Measurements from ENCODE around the gene RASSF7. TPM values are rescaled to one million over a fixed set of nuclear protein-coding genes. Genes with fewer than 3 reads are reported as not detected.

Gene RASSF7
- polyA plus RNA-seq, 2 of the 4 experiments (the other 2 are of a cell fraction) = 18.4 to 30.7 TPM

DNA sequence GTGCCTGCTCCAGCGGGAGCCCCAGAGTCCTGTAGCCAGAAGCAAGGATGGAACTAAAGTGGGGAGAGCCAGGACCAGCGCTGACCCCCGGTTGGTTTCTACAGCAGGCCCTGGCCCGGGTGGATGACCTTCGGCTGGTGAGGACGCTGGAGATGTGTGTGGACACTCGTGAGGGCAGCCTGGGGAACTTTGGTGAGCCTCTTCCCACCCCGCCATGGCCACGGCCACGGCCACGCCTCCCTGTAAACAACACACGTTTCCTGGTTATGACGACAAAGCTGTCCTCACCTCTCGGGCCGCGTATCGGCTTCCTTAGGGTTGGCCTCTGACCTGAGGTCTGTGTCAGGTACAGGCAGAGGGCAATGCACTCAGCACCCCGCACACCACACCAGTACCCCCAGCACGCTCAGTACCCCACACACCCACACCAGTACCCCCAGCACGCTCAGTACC, 19.3 kb upstream of the RASSF7 start:
- Histone ChIP-seq H3K4me3 (no peak overlapping the region), H3K27ac (no peak overlapping the region), H3K9me3 (no peaks in the 10 kb centered on the region), H3K4me1 (no peaks in the 10 kb centered on the region), H3K4me2 (no peak overlapping the region)
- ATAC-seq (no peak), DNase-seq (ENCODE audit: low read depth in 1 of 2, low spot score in 1 of 2) (no peak), FAIRE-seq (no peak)
- ChIA-PET CTCF (interaction anchor here (3.1 kb wide), 1 partner anchor 13 kb away, joined by 21 read pairs; no protein-coding TSS in a partner anchor), POLR2A (no interaction called here)
- WGBS (ENCODE audit: missing lambda C conversion rate) = 81% methylated on average over 19 of the region's 20 CpGs
- TF ChIP-seq TP53 (CRISPR knock-in tag; IDR thresholded peaks at IDR 0.05) = no peak
- TF ChIP-seq, protein P1, sequence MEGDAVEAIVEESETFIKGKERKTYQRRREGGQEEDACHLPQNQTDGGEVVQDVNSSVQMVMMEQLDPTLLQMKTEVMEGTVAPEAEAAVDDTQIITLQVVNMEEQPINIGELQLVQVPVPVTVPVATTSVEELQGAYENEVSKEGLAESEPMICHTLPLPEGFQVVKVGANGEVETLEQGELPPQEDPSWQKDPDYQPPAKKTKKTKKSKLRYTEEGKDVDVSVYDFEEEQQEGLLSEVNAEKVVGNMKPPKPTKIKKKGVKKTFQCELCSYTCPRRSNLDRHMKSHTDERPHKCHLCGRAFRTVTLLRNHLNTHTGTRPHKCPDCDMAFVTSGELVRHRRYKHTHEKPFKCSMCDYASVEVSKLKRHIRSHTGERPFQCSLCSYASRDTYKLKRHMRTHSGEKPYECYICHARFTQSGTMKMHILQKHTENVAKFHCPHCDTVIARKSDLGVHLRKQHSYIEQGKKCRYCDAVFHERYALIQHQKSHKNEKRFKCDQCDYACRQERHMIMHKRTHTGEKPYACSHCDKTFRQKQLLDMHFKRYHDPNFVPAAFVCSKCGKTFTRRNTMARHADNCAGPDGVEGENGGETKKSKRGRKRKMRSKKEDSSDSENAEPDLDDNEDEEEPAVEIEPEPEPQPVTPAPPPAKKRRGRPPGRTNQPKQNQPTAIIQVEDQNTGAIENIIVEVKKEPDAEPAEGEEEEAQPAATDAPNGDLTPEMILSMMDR (IDR thresholded peaks at IDR 0.05) = no peak
- no peak for TF ChIP-seq MAX (IDR thresholded peaks at IDR 0.05)
- TF ChIP-seq CBX8 (IDR thresholded peaks at IDR 0.05) = no peak
- TF ChIP-seq ZSCAN20 (CRISPR knock-in tag; IDR thresholded peaks at IDR 0.05) = no peak

DNA sequence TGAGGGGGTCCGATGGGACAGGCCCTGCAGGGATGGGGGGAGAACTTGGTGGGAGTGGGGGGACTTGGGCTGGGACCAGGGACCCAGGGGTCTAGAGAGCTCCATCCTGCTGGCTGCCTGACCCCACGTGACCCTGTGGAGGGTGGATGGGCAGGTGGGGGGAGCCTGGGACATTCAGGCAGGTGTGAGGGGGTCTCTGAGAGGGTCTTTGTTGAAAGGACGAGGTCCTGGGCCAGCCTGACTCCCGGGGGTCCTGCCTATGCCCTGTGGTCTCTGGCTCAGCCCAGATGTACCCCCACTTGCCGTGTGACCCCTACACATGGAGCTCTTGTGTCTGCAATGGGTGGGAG, 16.0 kb upstream of the RASSF7 start:
- WGBS (ENCODE audit: missing lambda C conversion rate) = 31% methylated on average over 3 of the region's 5 CpGs
- Histone ChIP-seq H3K4me1 (no peaks in the 10 kb centered on the region), H3K4me2 (no peak overlapping the region), H3K4me3 (no peak overlapping the region), H3K9me3 (no peaks in the 10 kb centered on the region), H3K27ac (no peak overlapping the region)
- ATAC-seq (no peak), DNase-seq (ENCODE audit: low read depth in 1 of 2, low spot score in 1 of 2) (no peak), FAIRE-seq (no peak)
- ChIA-PET CTCF (interaction anchor here (1.2 to 5.3 kb wide), 4 partner anchors 9 to 27 kb away, joined by 4 to 26 read pairs (median 6); no protein-coding TSS in a partner anchor), POLR2A (interaction anchor here (1.1 kb wide), 1 partner anchor 9 kb away, joined by 4 read pairs; the partner anchor contains the start of gene HRAS)
- no peak for TF ChIP-seq EHF (CRISPR knock-in tag; IDR thresholded peaks at IDR 0.05)
- no peak for TF ChIP-seq CHD4 (IDR thresholded peaks at IDR 0.05; ENCODE audit: borderline replicate concordance)
- no peak for TF ChIP-seq HOXB5 (CRISPR knock-in tag; IDR thresholded peaks at IDR 0.05)
- no peak for TF ChIP-seq MAZ (IDR thresholded peaks at IDR 0.05; ENCODE audit: borderline replicate concordance, low read depth, low read length)
- no peak for TF ChIP-seq FOSB (CRISPR knock-in tag; IDR thresholded peaks at IDR 0.05)
- TF ChIP-seq KDM5A (IDR thresholded peaks at IDR 0.05) = no peak
- no peak for TF ChIP-seq USF2 (IDR thresholded peaks at IDR 0.05)
- no peak for TF ChIP-seq HOXB13 (CRISPR knock-in tag; IDR thresholded peaks at IDR 0.05; ENCODE audit: low read depth)
- no peak for TF ChIP-seq CBX8 (IDR thresholded peaks at IDR 0.05)
- TF ChIP-seq BCL3 (IDR thresholded peaks at IDR 0.05) = no peak
- TF ChIP-seq RCOR1 (IDR thresholded peaks at IDR 0.05; ENCODE audit: low read depth, low read length) = no peak
- TF ChIP-seq POLR2A (IDR thresholded peaks at IDR 0.05; ENCODE audit: low read length) = no peak
- no peak for TF ChIP-seq JUN (IDR thresholded peaks at IDR 0.05)
- TF ChIP-seq SREBF2 (IDR thresholded peaks at IDR 0.05) = no peak
- no peak for TF ChIP-seq ZC3H11A (IDR thresholded peaks at IDR 0.05)
- TF ChIP-seq SMC3 (IDR thresholded peaks at IDR 0.05) = no peak
- no peak for TF ChIP-seq TP53 (CRISPR knock-in tag; IDR thresholded peaks at IDR 0.05)
- TF ChIP-seq NPAS2 (CRISPR knock-in tag; IDR thresholded peaks at IDR 0.05; ENCODE audit: borderline replicate concordance) = no peak

DNA sequence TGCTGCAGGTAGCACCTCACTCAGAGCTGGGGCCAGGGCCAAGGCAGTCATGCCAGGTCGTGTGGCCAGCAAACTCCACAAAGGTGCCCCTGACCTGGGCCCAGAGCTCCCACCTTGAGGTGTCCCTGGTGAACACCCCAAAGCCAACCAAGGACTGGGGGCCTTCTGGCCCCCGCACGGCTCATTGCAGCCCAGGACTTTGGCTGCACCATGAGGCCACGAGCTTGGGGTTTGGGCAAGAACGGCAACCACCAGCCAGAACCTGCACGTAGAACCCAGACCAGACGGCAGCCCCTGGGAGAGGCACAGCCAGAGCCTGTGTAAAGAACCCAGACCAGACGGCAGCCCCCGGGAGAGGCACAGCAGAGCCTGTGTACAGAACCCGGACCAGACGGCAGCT, 15.6 kb upstream of the RASSF7 start:
- no peaks in the 10 kb centered on the region for H3K9me3 ChIP-seq
- TF ChIP-seq PHF8 (IDR thresholded peaks at IDR 0.05; ENCODE audit: borderline replicate concordance, low read depth) (no peak), USF2 (IDR thresholded peaks at IDR 0.05) (no peak), JUNB (IDR thresholded peaks at IDR 0.05) (no peak), CBX2 (IDR thresholded peaks at IDR 0.05; ENCODE audit: borderline replicate concordance, low read depth) (no peak), BHLHE40 (IDR thresholded peaks at IDR 0.05; ENCODE audit: low read depth, low read length) (no peak), TP53 (CRISPR knock-in tag; IDR thresholded peaks at IDR 0.05) (no peak)
- no peaks in the 10 kb centered on the region for H3K4me1 ChIP-seq
- ChIA-PET POLR2A (interaction anchor here (1.1 kb wide), 1 partner anchor 9 kb away, joined by 4 read pairs; the partner anchor contains the start of gene HRAS), CTCF (interaction anchor here (1.2 to 5.3 kb wide), 4 partner anchors 9 to 27 kb away, joined by 4 to 26 read pairs (median 6); no protein-coding TSS in a partner anchor)
- H3K4me3 ChIP-seq = no peak overlapping the region
- FAIRE-seq = no peak
- H3K27ac ChIP-seq = no peak overlapping the region
- DNase-seq (ENCODE audit: low read depth in 1 of 2, low spot score in 1 of 2) = no peak
- ATAC-seq = no peak
- WGBS (ENCODE audit: missing lambda C conversion rate) = 88% methylated on average over 5 of the region's 11 CpGs
- no peak overlapping the region for H3K4me2 ChIP-seq
